ENCODE measurements around the gene UQCR11.
A peak's percentile ranks its signal among the peaks of the same experiment; 100 is the strongest.

DNA sequence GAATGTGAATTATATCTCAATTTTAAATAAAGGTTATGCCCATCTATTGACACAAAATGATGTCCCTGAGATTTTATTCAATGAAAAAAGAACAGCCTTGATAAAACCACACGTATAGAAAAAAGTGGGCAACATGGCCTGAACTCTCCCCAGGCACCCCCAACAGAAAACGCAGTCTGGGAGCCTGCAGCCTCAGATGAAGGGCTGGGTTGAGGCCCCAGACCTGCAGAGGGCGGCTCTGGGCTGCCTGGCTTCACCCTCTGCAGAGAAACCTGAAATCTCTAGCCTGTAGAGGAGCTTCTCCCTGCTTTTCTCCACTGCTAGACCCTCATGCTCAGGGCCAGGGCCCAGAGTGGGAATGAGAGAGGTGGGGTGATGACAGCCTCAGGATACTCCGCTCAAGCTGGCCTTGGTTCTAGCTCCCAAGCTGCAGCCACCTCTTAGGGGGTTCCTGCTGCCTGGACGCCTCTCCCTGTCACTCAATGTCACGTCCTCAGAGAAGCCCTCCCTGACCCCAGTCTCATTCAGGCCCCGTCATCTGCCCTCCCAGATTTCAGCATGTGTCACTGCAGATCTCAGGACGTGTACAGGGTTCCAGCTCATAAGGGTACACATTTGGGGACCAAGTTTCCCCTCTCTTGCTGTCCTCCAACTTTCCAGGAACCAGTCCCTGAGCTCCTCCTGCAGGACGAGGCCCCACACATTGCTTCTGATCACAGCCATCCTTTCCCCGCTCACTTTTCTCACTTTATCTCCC, 14.4 kb downstream of the UQCR11 start:
- TF ChIP-seq, protein P1, sequence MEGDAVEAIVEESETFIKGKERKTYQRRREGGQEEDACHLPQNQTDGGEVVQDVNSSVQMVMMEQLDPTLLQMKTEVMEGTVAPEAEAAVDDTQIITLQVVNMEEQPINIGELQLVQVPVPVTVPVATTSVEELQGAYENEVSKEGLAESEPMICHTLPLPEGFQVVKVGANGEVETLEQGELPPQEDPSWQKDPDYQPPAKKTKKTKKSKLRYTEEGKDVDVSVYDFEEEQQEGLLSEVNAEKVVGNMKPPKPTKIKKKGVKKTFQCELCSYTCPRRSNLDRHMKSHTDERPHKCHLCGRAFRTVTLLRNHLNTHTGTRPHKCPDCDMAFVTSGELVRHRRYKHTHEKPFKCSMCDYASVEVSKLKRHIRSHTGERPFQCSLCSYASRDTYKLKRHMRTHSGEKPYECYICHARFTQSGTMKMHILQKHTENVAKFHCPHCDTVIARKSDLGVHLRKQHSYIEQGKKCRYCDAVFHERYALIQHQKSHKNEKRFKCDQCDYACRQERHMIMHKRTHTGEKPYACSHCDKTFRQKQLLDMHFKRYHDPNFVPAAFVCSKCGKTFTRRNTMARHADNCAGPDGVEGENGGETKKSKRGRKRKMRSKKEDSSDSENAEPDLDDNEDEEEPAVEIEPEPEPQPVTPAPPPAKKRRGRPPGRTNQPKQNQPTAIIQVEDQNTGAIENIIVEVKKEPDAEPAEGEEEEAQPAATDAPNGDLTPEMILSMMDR (optimal IDR thresholded peaks at IDR 0.05 in 1 of 3, IDR thresholded peaks at IDR 0.05 in 1 of 3, conservative IDR thresholded peaks at IDR 0.05 in 1 of 3; ENCODE audit: extremely low read depth in 1 of 3, insufficient read depth in 2 of 3, low read length in 3 of 3) = peak; percentile 31 to 48 (median 34)
- no peak for TF ChIP-seq EZH2 (IDR thresholded peaks at IDR 0.05; ENCODE audit: low read length)
